M059J (cell line): ENCODE results near the gene MGMT. TPM values are rescaled to one million over a fixed set of nuclear protein-coding genes. Genes with fewer than 3 reads are reported as not detected.

Source experiments
- DNase-seq: peaks from one replicate; pipeline ENCODE4 v3.0.0-alpha.2; 2012; ENCODE audit warnings: low read depth
- total RNA-seq: library from RNA; depleted of rRNA; stranded (reverse); fragments of >200 nt; shearing (Covaris generic); gene quantifications from 2 replicates; pipeline ENCODE4 v1.2.3, GENCODE V29; 2014

MGMT gene
- total RNA-seq, 1 experiment from 2014 or later = not detected

DNA sequence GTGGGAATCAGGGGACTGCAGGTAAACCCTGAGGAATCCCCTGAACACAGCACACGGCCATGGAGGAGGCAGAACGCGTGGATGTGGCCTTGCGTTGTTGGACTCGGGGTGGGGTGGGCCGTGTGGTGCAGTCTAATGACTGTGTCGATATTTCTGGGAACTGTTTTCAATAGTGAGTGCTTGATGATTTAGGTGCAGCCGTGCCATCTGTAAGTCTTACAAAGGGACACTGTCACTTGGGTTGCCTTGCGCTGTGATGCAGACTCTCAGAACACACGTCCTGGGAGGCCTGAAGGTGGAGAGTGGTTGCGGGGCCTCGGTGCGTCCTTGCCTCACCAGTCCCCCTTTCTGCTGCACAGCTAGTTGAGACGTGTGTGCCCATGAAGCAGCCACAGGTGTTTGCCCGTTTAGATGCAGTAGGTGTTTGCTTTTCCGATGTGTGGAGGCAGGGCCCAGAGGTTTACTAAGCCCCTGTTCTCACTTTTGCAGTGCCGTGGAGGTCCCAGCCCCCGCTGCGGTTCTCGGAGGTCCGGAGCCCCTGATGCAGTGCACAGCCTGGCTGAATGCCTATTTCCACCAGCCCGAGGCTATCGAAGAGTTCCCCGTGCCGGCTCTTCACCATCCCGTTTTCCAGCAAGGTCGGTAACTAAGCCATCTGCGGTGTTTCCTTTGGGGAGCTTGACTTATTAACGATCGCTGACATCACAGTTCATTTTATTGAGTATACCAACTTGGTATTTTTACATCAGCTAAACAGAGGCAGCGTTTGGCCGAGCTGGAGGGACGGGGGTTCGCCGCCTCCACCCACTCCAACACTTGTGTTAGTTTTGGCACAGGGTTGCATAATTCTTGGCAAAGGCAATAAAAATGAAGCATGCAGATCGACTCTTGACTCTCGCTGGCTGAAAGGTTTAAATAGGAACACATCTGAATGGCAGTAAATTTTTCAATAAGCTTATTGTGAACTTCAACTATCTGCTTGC, 240.7 kb downstream of the MGMT start:
- no peak for DNase-seq

DNA sequence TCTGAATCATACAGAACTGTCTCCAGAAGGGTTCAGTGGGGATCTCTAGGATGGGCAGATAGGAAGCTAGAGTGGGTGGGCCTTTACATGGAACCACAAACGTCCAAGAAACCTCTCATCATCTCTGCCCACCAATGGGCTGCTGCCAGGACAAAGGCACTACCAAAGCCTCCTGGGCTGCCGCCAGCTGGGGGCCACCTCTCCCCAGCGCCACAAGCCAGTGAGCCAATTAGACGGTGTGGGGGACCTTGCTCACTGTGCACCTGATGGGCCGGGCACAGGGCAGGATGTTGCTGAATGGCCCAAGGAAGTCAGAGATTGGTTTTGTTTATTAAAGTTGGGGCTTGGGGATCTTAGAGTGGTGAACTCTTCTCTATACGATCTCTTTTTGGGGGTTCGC, 242.1 kb downstream of the MGMT start:
- DNase-seq = no peak

GRCh38 chr10:129709627-129710509, 242.8 kb downstream of the MGMT start:
- DNase-seq = no peak

DNA sequence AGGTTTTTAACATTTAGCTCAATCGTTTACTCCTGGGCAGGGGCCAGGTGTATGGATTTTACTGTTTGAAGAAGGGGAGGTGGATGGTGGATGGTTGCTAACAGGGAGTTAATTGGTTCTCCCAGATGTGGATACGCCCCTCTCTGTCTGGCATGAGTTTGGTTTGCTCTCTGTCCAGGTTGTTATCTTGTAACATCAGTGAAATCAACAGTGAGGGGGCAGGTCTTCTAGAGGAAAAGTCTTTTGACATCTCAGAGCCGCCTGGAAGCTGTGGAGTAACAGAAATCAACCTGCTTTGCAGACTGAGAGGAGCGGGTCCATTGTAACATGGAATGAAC, 243.4 kb downstream of the MGMT start:
- no peak for DNase-seq

- DNase-seq = no peak
These were observed 244.2 kb downstream of the MGMT start for GRCh38 chr10:129711291-129711690.

GRCh38 chr10:129712000-129712399, 245.0 kb downstream of the MGMT start:
- no peak for DNase-seq

GRCh38 chr10:129713659-129714265, 246.7 kb downstream of the MGMT start:
- no peak for DNase-seq

- DNase-seq = no peak
These were observed 248.8 kb downstream of the MGMT start for GRCh38 chr10:129715805-129716204.

DNA sequence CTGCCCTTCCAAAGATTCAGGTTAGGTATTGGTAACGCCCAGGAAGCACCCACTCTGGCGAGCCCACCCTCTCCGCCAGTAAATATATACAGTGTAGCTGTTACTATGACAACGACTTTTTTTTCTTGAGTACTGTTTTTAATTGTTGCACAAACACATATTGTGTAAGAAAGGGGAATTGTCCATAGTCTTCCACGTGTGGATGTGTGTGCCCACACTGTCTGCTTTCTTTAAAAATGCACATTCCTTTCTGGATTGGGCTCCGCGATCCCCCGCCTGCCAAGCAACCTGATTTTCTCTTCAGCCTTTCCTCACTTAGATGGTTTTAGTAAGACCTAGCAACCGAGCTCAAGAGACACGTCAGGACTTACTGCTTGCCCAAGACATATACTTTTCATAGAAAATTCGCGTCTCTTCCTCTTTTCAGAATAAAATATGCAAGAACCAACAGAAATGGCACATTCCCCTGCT, 249.2 kb downstream of the MGMT start:
- no peak for DNase-seq

- DNase-seq = no peak
These were observed 249.8 kb downstream of the MGMT start for GRCh38 chr10:129716881-129717280.

DNA sequence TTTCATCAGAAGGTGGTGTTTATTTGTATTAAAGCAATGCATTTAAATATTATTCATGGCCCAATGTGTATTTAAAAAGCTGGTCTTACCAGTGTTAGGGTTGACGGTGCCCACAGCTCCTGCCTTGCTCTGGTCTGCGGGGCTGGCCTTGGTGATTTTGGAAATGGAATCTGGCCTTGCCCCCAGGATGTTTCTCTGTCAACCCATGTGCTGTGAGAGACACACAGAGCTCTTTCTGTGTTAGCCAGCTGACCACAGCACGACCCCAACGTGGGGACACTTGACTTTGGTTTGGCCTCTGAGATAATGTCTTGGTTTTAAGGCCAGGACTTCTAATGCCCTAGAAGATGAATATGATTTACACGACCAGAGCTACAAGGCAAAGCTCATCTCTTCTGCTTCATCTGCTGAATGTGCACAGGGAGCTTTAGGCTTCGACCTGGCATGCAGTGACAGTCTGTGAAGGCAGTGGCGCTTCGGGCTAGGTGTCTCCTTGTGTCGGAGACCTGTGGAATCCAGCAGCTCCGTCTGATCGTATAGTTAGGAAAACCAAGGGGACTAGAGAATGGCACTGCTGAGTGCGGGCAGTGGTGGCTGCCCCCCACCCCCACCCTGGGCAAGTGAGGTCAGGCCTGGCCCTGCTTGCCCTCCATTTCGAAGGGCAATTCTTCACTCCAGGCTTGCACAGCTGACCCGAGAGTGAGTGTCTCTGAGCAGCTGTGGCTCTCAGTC, 250.9 kb downstream of the MGMT start:
- no peak for DNase-seq

DNA sequence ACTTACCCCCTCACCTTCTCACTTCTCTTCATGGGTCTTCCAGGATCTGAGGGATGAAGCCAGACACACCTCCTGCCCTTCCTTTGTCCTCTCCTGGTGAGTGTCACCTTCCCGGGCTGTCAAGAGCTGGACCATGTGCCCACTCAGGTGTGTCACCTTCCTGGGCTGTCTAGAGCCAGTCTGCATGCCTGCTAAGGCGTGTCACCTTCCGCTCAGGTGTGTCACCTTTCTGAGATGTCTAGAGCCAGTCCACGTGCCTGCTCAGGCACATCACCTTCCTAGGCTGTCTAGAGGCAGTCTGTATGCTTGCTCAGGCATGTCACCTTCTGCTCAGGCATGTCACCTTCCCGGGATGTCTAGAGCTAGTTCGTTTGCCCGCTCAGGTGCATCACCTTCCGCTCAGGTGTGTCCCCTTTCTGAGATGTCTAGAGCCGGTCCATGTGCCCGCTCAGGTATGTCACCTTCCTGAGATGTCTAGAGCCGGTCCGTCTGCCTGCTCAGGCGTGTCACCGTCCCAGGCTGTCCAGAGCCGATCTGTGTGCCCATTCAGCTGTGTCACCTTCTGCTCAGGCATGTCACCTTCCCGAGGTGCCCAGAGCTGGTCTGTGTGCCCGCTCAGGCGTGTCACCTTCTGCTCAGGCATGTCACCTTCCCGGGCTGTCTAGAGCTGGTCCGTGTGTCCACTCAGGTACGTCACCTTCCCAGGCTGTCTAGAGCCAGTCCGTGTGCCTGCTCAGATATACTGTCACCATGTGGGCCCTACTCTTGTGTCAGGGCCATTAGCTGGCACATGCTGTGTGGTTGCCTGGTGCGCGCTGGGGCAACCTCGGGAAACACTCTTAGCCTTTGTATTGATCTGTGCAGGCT, 251.7 kb downstream of the MGMT start:
- DNase-seq = no peak

DNA sequence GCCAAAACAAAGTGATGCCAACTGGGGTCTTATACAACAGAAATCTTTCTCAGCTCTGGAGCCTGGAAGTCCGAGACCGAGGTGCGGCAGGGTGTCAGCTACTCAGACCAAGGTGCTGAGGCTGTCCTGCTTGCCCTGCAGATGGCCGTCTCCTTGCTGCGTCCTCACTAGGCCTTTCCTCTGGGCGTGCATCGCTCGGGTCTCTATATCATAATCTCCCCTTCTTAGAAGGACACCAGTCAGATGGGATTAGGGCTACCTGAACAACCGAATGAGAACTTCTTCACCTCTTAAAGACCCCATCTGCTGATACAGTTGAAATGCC, 252.3 kb downstream of the MGMT start:
- DNase-seq = no peak

DNA sequence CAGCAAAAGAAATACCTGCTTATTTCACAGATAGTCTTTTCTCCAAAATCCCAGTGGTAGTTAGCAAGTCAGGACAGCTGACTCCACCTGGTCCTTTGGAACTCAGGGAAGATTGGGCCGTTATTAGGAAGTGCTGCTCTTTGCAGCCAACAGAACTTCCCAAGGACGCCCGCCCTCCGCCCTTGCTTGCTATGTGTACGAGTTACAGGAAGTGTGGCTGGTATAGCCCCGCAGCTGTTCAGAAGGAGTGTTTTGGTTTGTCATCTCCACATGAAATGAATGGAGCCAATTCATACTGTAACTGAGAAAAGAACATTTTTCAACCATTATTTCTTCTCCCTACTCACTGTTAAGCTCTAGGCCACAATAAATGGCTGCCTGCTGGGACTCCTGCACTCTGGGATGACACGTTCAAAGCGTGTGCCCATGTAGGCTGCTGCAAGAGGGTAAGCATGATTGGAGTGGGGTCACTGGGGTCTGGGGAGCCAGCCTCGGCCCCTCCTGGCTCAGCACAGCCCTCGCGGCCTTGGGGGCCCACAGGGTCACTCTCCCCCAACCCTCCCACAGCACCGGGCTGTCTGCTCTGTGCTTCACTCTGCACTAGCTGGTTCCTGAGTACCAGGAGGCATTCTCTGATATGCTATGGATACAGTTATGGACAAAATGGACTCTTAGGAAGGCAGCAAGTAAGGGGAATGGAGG, 253.0 kb downstream of the MGMT start:
- no peak for DNase-seq

- no peak for DNase-seq
These were observed 258.0 kb downstream of the MGMT start for GRCh38 chr10:129725011-129725410.

- no peak for DNase-seq
These were observed 258.4 kb downstream of the MGMT start for GRCh38 chr10:129725482-129725881.

GRCh38 chr10:129725890-129726631, 259.0 kb downstream of the MGMT start:
- DNase-seq = no peak

DNA sequence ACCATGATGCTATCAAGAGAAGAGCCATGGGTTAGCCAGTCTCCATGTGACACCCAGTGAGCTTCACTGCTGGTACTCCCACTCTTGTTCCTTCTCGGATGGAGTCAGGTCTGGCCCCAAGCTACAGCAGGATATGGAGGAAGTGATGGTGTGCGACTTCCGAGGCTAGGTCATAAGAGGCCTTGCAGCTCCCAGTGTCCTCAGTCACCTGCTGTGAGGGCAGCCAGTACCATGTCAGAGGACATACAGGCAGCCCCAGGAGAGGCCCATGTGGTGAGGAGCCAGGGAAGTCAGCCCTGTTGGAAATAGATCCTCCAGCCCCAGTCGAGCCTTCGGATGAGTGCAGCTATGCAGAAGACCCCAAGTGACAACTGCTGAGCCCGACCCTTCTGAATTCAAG, 260.0 kb downstream of the MGMT start:
- no peak for DNase-seq

DNA sequence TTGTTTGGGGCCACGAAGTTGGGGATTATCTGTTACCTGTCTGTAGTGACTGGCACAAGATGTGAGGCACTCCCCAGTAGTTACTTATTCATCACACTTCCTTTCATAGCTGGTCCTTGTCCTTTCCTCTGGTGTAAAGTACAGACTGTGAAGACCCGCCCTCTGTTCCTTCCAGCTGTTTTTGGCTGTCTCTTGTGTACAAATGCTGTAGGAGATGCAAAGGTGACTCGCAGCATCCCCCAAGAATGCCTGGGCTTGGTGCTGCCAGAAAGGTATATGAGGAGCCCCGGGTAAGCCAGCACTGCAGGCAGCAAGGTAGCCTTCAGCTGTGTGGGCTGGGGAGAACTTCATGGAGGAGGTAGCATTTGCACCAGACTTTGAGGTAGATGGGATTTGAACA, 260.5 kb downstream of the MGMT start:
- no peak for DNase-seq
